Adipocyte (in vitro differentiated cells): ENCODE results near the gene ZC3H12D.
A peak's percentile ranks its signal among the peaks of the same experiment; 100 is the strongest.
"Not testable (repeated sequence)": the region's sequence is repeated elsewhere in the genome, so short reads cannot be mapped to it uniquely, and the experiment has no call there.

ENCODE experiments used
- DNase-seq: peaks from one replicate; pipeline ENCODE4 v3.0.0-alpha.2; 2015; ENCODE audit warnings: low read depth
- H3K27me3 ChIP-seq: replicated peaks from 2 replicates; pipeline ENCODE4 v1.7.0; 2013; ENCODE audit warnings: mild to moderate bottlenecking, low read length, moderate library complexity; ENCODE audit not compliant: control insufficient read depth, insufficient read depth
- H3K36me3 ChIP-seq: 2 replicates; pipeline ENCODE4 v1.7.0; 2013; ENCODE audit warnings: low read length, mild to moderate bottlenecking, moderate library complexity; ENCODE audit not compliant: control insufficient read depth, insufficient read depth, severe bottlenecking
- H3K4me1 ChIP-seq: 2 replicates; pipeline ENCODE4 v1.7.0; 2013; ENCODE audit warnings: mild to moderate bottlenecking, low read length, moderate library complexity; ENCODE audit not compliant: control insufficient read depth, insufficient read depth
- H3K4me3 ChIP-seq: 2 replicates; pipeline ENCODE4 v1.7.0; 2013; ENCODE audit warnings: mild to moderate bottlenecking, low read length, moderate library complexity
- H3K9ac ChIP-seq: 2 replicates; pipeline ENCODE4 v1.7.0; 2013; ENCODE audit warnings: mild to moderate bottlenecking, low read length, moderate library complexity
- H3K9me3 ChIP-seq: 2 replicates; pipeline ENCODE4 v1.7.0; 2013; ENCODE audit warnings: mild to moderate bottlenecking, low read length, moderate library complexity; ENCODE audit not compliant: control insufficient read depth

ZC3H12D gene

DNA sequence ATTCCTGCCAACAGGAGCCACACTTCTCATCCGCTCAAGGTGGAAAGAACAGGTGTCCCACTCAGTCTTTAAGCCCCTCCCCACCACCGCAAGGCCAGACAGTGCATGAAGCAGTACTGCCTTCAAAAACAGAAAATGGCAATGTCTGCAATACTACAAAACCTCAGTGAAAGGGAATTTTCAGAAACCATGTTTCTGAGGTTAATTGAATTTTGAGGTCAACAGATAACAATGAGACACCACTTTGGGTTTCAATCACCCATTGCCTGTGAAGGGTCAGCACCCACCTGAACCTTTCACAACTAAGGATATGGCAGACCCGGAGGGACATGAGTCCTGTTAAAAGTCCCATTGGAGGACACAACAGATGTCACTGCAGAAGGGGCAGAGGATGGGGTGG is 13.0 kb downstream of the ZC3H12D start:
- Histone ChIP-seq H3K27me3 (peaks cover 55% of the 10 kb centered on the region), H3K4me1 (no peaks in the 10 kb centered on the region), H3K36me3 (no peaks in the 10 kb centered on the region), H3K4me3 (no peak overlapping the region), H3K9ac (no peak overlapping the region), H3K9me3 (no peaks in the 10 kb centered on the region)
- DNase-seq = no peak

GRCh38 chr6:149470948-149471347 is 13.9 kb downstream of the ZC3H12D start:
- H3K27me3 ChIP-seq = peaks cover 57% of the 10 kb centered on the region
- H3K4me3 ChIP-seq = no peak overlapping the region
- no peak overlapping the region for H3K9ac ChIP-seq
- DNase-seq = no peak
- no peaks in the 10 kb centered on the region for H3K36me3 ChIP-seq
- no peaks in the 10 kb centered on the region for H3K9me3 ChIP-seq
- H3K4me1 ChIP-seq = no peaks in the 10 kb centered on the region

GRCh38 chr6:149468179-149468578 is 16.6 kb downstream of the ZC3H12D start:
- no peak overlapping the region for H3K9ac ChIP-seq
- DNase-seq = no peak
- H3K27me3 ChIP-seq = peaks cover 42% of the 10 kb centered on the region
- H3K9me3 ChIP-seq = no peaks in the 10 kb centered on the region
- peaks cover 10% of the 10 kb centered on the region for H3K4me1 ChIP-seq
- no peaks in the 10 kb centered on the region for H3K36me3 ChIP-seq
- H3K4me3 ChIP-seq = no peak overlapping the region

DNA sequence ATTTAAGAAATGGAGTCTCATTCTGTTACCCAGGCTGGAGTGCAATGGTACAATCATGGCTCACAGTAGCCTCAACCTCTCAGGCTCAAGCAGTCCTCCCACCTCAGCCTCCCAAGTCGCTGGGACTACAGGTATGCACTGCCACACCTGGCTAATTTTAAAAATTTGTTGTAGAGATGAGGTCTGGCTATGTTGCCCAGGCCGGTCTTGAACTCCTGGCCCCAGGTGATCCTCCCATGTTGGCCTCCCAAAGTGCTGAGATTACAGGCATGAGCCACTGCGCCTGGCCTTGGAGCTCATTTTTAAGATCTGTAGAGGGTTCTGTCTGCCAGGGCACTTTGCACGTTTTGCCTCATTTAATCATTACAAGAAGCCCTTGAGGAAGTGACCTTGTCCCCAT is 17.5 kb downstream of the ZC3H12D start:
- Histone ChIP-seq H3K9ac (no peak overlapping the region), H3K4me1 (peaks cover 10% of the 10 kb centered on the region), H3K27me3 (peaks cover 34% of the 10 kb centered on the region), H3K4me3 (no peak overlapping the region), H3K36me3 (no peaks in the 10 kb centered on the region), H3K9me3 (no peaks in the 10 kb centered on the region)
- no peak for DNase-seq

- no peak overlapping the region for H3K9ac ChIP-seq
- peaks cover 10% of the 10 kb centered on the region for H3K4me1 ChIP-seq
- peaks cover 21% of the 10 kb centered on the region for H3K27me3 ChIP-seq
- H3K36me3 ChIP-seq = no peaks in the 10 kb centered on the region
- H3K9me3 ChIP-seq = no peaks in the 10 kb centered on the region
- H3K4me3 ChIP-seq = no peak overlapping the region
- no peak for DNase-seq
Measured at GRCh38 chr6:149464411-149464810, 20.4 kb downstream of the ZC3H12D start.

DNA sequence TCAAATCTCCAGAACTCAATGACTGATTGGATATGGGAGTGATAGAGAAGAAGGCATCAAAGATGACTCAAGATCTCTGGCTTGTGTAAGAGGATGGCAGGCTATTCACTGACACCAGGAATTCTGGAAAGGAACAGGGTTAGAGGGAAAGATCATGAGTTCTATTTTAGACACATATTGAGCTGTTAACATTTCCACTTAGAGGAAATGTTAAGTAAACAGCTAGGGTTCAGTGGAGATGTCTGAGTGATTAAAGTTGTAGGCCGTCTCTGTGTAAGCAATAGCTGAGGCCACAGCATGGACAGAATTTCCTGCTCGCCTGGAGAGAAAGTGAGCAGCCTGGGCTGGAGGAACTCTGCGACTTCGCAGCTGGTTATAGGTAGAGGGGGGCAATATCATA is 21.0 kb downstream of the ZC3H12D start:
- Histone ChIP-seq H3K4me1 (peaks cover 10% of the 10 kb centered on the region), H3K36me3 (no peaks in the 10 kb centered on the region), H3K4me3 (no peak overlapping the region), H3K9ac (no peak overlapping the region), H3K9me3 (no peaks in the 10 kb centered on the region), H3K27me3 (peaks cover 20% of the 10 kb centered on the region)
- peak; percentile 31 for DNase-seq

GRCh38 chr6:149462712-149463111 is 22.1 kb downstream of the ZC3H12D start:
- not testable (repeated sequence) for DNase-seq, H3K9ac ChIP-seq, H3K4me1 ChIP-seq, H3K9me3 ChIP-seq, H3K36me3 ChIP-seq, H3K4me3 ChIP-seq
- H3K27me3 ChIP-seq = peaks cover 12% of the 10 kb centered on the region

DNA sequence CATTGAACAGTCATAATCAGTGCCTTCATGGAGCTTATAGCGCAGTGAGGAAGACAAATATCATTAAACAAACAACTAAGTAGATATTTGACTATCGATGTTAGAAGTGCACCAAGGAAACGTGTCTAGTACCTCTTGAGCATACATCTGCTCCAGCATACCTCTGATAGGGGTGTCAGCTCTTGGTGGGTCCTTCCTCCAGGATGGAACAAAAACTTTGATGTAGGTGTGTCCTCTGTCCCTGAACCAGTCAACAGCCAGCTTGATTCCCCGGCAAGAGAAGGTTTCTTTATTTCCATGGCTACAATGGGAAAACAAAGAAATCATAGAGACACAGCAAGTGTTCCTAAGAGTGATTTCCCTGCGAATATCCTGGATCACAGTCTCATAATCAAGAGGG is 23.1 kb downstream of the ZC3H12D start:
- no peak for DNase-seq
- H3K36me3 ChIP-seq = no peaks in the 10 kb centered on the region
- H3K4me1 ChIP-seq = peaks cover 10% of the 10 kb centered on the region
- H3K9ac ChIP-seq = no peak overlapping the region
- H3K4me3 ChIP-seq = no peak overlapping the region
- H3K27me3 ChIP-seq = peaks cover 3% of the 10 kb centered on the region
- no peaks in the 10 kb centered on the region for H3K9me3 ChIP-seq

DNA sequence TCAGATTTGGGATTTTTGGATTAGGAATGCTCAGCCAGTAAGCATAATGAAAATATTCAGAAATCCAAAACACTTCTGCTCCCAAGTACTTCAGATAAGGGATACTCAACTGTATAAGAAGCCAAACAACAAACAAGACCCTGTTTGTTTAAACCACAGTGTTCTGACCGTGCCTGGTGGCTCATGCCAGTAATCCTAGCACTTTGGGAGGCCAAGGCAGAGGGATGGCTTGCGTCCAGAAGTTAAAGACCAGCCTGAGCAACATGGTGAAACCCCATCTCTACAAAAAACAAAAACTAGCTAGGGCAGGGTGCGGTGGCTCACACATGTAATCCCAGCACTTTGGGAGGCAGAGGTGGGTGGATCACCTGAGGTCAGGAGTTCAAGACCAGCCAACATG is 24.6 kb downstream of the ZC3H12D start:
- H3K9ac ChIP-seq, H3K27me3 ChIP-seq, DNase-seq, H3K9me3 ChIP-seq, H3K4me3 ChIP-seq, H3K36me3 ChIP-seq: not testable (repeated sequence)
- peaks cover 14% of the 10 kb centered on the region for H3K4me1 ChIP-seq

GRCh38 chr6:149459761-149460160 is 25.1 kb downstream of the ZC3H12D start:
- H3K4me1 ChIP-seq = peaks cover 18% of the 10 kb centered on the region
- no peak overlapping the region for H3K9ac ChIP-seq
- H3K9me3 ChIP-seq = no peaks in the 10 kb centered on the region
- H3K36me3 ChIP-seq = no peaks in the 10 kb centered on the region
- no peak for DNase-seq
- no peaks in the 10 kb centered on the region for H3K27me3 ChIP-seq
- H3K4me3 ChIP-seq = no peak overlapping the region

DNA sequence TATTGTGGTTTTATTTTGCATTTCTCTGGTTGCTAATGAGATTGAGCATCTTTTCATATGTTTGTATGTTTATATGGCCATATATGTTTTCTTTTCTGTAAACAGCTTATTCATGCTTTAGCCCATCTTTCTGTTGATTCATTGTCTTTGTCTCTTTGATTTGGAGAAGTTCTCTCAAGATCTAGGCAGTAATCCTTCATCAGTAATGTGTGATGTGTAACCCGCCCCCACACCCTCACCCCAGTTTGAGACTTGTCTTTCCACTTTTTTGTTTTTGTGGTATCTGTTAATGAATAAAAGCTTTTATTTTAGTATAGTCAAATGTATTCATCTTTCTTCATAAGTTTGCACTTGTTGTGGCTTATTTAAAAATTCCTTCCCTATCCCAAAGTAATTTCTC is 26.0 kb downstream of the ZC3H12D start:
- Histone ChIP-seq H3K4me3 (no peak overlapping the region), H3K4me1 (peaks cover 16% of the 10 kb centered on the region), H3K36me3 (no peaks in the 10 kb centered on the region), H3K9ac (no peak overlapping the region), H3K27me3 (no peaks in the 10 kb centered on the region), H3K9me3 (no peaks in the 10 kb centered on the region)
- no peak for DNase-seq

- no peak overlapping the region for H3K4me3 ChIP-seq
- no peaks in the 10 kb centered on the region for H3K27me3 ChIP-seq
- H3K36me3 ChIP-seq = no peaks in the 10 kb centered on the region
- H3K9ac ChIP-seq = no peak overlapping the region
- H3K9me3 ChIP-seq = no peaks in the 10 kb centered on the region
- no peak for DNase-seq
- peaks cover 21% of the 10 kb centered on the region for H3K4me1 ChIP-seq
Measured at GRCh38 chr6:149458196-149458595, 26.6 kb downstream of the ZC3H12D start.
